GM21528 (cell line): ENCODE data around the gene EXOC7.

Experiments used
- ATAC-seq: cut with Tn5 transposase; IDR thresholded peaks from one replicate; pipeline ENCODE4 v1.9.1; 2021; ENCODE audit warnings: mild to moderate bottlenecking, moderate library complexity; ENCODE audit not compliant: unreplicated experiment, low FRiP score

Gene EXOC7

GRCh38 chr17:76122431-76123190 lies 19.0 kb upstream of the EXOC7 start:
- ATAC-seq = no peak

- ATAC-seq = no peak
Observed at GRCh38 chr17:76121932-76122430, 18.4 kb upstream of the EXOC7 start.

GRCh38 chr17:76120658-76121008 lies 17.0 kb upstream of the EXOC7 start:
- no peak for ATAC-seq

DNA sequence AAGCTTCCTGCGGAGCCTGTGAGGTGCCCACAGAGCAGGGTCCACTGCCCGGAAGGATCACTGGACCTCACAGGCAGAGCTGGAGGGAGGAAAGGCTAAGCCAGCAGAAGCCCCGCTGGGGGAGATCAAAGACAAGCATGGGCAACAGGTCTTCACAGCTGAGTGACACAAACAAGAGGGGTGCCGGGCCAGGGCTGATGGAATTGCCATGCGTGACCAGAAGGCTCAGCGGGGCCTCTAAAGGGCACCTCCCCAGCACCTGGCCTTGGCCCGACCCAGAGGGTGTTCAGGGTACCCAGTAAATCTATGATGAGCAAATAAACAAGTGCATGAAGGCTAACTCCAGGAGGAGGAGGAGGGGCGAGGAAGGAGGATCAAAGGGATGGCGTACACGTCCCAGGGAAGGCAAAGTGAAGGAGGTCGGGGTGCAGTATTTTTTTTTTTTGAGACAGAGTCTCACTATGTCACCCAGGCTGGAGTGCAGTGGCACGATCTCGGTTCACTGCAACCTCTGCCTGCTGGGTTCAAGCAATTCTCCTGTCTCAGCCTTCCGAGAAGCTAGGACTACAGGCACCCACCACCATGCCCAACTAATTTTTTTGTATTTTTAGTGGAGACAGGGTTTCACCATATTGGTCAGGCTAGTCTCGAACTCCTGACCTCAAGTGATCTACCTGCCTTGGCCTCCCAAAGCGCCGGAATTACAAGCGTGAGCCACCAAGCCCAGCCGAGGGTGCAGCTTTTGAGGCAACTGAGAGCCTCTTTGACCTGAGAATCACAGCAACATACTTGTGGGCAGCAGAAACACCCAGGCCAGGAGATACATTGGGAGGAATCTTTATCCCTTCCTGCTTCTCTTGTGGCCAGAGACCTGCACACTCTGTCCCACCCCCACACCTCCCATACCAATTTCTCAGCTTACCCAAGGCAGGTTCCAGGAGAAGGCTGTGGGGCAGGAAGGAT lies 16.1 kb upstream of the EXOC7 start:
- no peak for ATAC-seq

GRCh38 chr17:76115138-76115754 lies 11.7 kb upstream of the EXOC7 start:
- no peak for ATAC-seq

GRCh38 chr17:76111956-76112355 lies 8.4 kb upstream of the EXOC7 start:
- ATAC-seq = no peak

DNA sequence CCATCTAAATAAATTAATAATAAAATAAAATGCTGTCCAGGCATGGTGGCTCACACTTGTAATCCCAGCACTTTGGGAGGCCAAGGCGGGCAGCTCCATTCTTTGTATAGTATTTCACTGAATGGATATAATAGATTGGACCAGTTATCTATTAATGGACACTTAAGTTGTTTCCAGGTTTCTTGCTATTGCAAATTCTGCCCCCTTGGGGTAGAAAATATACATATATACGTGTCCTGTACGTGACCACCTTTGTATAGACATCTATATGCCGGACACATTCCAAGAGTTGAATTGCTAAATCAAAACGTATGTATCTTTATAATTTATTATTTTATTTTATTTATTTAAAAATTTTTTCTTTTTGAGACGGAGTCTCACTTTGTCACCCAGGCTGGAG lies 3.9 kb upstream of the EXOC7 start:
- ATAC-seq = no peak

- no peak for ATAC-seq
Observed at GRCh38 chr17:76106703-76107102, 3.1 kb upstream of the EXOC7 start.

DNA sequence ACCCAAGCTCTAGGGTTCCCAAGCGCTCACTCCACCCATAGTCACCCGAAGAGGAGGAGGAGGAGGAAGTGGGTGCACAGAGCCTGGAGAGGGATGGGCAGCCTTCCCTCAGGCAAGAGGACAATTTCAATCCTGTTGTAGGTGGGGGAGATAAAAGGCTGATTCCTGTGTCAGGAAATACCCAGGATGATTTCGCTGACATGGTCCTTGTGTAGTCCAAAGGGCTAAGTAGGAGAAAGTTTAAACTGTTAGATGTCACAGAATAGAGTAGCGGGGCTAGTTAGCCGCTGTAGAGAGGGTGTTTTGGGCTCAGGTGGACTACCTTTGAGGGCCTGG lies 1.3 kb upstream of the EXOC7 start:
- ATAC-seq = no peak

GRCh38 chr17:76104140-76104895 lies 731 bp upstream of the EXOC7 start:
- ATAC-seq = no peak

- no peak for ATAC-seq
Observed at GRCh38 chr17:76102944-76103273, 678 bp downstream of the EXOC7 start.

- ATAC-seq = no peak
Observed at GRCh38 chr17:76097716-76098295, 5.8 kb downstream of the EXOC7 start.

DNA sequence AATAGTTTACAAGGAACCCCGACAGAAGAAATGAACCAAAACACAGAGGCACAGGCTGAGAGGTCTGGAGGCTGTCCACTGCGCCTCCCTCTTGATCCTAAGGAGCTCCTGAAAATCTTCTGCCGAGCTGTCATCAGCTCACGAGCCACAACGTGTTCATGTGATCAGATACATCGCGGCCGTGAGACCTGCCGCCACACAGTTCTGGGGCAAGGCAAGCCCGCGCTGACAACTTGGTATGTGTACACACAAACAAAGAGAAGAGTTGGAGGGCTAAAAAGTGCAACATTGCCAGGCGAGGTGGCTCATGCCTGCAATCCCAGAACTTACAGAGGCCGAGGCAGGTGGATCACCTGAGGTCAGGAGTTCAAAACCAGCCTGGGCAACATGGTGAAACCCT lies 7.6 kb downstream of the EXOC7 start:
- ATAC-seq = no peak

DNA sequence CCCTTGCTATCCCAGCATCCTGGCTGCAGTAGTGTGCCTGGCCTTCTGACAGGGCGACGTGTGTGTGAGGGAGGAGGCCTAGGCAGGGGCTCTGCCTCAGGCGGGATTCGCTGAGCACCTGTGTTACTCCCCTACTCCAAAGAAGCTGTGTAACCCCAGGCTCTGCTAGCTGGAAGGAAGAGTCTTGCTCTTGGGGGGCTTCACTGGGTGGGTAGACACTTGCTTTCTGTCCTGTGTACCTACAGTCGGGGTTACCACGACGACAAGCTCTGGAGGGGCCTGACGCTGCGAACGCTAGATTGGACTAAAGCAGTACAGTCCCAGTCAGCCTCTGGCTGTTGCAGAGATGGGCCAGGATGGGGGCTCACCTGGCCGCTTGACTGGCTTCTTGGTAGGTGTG lies 9.5 kb downstream of the EXOC7 start:
- no peak for ATAC-seq

- ATAC-seq = no peak
Observed at GRCh38 chr17:76092526-76093413, 10.8 kb downstream of the EXOC7 start.

DNA sequence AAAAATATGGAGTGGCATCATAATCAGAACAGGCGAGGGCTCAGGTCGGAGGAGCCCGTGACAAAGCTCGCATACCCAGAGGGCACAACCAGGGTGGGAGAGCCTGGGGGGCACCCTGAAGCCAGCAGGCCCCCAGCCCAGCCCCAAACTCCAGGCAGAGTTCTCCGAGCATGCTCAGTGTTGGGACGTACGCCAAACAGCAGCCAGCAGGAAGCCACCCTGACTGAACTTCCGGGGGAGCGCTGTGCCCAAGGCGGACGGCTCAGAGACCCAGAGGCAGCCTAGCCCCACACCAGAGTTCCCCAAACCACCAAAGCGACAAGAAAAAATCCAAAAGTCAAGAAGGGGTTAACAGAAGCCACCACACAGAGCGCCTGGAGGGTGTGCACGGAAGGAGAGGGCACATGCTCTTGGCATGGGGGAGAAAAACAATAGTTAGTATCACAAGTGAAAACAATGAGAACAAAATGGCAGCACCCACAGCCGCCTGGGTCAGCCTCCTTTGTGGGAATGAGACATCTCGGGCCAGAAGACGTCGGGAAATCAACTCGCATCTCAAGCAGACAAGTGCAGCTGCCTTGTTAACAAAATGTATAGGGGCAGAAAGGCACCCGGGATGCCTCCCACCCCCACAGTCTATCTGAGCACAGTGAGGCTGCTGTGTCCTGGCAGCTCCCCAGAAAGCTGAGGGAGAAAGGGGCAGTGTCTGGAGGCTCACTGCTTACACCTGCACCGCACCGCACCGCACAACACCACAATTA lies 11.9 kb downstream of the EXOC7 start:
- no peak for ATAC-seq

DNA sequence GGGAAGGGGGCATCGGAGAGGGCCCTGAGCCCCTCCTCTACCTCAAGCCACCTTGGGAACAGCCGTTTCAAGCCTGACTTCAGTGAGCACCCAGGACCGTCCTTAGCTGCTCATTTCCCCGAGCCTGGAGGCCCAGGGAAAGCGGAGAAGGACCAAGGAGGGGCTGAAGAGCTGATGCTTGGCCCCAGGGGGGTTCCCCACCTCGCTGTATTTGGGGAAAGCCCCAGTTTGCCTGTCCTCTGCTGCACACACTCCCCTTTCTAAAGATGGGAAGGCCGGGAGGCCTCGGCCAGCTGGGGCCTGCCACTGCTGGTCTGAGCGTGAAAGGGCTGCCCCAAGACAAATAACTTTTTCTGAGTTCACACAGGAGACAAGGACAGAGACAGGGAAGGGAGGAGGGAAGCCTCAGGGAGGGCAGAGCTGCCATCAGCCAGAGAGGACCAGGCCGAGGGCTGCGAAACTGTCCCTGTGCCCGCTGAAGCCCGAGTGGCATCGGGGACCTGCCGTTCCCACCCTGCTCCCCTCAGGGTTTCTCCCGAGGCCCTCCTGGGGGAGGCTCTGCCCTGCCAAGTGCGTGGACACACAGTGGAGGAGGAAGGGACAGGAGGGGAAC lies 13.0 kb downstream of the EXOC7 start:
- ATAC-seq = no peak
